ENCODE measurements around the gene RASSF8.

The RASSF8 gene

DNA sequence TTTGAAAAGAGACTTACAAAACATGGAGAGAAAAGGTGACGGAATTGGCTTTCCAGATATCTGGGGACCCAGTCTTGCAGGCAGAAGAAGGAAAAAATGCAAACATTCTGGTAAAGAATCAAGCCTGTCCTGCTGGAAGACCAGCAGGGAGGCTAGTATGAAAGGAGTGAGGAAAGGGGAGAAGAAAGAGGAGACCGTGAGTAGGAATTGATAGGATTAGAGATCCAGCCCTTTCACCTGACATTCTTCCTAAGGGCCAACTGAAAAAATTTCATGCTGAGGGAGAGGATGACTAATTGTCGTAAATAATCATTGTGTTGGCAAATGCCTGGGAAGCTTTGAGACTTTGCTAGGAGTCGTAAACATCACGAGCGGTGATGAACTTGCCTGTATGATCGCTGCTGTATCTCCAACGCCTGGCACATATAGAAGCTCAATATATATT is 154.2 kb downstream of the RASSF8 start:
- DNase-seq = peak; percentile 63

DNA sequence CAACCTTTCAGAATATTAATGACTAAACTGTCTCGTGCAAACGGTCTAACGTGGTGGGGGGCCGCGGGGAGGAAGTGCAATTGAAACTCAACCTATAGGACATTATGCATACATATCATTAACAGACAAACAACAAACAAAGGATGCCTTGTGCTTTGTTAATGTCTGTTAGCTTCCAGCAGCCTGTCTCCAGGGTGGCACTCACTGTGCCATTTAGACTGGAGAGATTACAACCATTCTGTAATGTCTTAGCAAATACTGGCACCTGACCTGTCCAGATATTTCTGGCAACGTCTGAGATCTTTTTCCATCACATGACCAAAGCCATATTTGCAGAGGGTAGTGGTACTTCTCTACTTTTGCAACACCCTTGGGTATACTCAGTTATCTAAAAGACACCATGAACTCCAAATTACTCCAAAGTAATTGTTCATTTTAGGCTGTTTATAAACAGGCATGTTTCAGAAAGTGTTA is 154.7 kb downstream of the RASSF8 start:
- DNase-seq = peak; percentile 64

DNA sequence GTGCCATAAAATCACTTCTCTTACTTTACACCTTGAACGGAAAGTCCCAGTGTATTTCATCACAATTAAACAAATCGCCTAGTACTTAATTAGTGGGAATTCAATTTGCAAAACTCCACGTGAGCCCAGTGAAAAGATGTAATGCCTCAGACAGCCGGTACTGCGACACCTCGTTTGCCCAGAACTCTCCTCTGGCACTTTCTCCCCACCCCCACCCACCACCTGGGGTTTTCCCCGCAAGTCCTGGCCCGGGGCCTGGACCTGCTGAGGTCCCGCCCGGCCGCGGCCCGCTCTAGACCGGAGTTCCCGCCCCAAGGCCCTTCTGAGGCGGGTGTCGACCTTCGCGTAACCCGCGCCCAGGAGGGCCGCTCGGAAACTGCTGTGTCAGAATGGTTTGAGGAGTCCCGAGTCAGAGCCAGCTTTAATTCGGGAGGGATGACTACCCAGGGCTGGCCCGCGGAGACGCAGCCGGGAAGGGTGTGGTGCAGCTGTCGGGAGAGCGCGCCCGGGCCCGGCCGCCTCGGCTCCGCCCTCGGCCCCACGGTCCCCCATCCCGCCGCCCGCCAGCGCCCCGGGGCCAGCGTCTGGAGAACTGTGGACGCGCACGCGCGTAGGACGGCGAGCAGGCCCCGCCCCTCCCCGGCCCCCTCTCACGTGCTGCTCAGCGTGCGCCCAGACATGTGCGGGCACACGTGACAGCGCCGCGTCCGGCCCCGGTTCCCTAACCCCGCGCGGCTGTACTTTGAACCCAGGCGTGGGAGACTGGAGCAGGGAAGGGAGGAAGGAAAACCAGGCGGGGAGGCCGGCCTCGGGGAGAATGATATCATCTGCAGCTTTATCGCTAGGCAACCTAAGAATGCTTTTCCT is 155.6 kb downstream of the RASSF8 start:
- DNase-seq = peak; percentile 97

DNA sequence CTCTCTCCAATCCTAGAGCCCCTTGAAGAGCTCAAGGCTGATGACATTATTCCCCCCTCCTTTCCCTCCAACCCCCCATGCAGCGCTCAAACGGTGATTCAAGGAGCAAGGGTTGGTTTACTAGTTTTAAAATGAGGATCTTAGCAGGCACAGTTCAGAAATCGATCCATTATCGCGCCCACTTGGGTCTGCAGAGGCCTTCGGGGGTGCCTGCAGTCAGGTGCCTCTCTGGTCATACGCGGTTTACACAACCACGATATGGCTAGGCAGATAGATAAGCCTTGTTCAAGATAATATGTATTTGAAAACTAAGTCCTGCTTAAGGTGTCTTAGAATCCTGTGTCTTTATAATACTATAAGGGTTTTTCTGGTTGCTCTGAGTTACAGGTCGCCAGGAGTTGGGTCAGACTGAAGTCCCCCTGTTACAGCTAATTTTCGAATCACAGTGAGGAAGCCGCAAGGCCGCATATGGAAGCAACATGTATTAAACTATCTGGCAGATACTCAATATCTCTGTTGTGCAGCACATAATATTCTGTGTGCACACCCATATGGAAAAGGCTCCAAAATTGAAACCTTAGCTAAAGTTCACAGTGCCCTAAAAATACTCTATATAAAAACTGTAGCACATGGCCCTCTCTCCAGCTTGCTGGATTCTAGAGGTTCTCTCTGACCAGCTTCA is 156.4 kb downstream of the RASSF8 start:
- DNase-seq = no peak

DNA sequence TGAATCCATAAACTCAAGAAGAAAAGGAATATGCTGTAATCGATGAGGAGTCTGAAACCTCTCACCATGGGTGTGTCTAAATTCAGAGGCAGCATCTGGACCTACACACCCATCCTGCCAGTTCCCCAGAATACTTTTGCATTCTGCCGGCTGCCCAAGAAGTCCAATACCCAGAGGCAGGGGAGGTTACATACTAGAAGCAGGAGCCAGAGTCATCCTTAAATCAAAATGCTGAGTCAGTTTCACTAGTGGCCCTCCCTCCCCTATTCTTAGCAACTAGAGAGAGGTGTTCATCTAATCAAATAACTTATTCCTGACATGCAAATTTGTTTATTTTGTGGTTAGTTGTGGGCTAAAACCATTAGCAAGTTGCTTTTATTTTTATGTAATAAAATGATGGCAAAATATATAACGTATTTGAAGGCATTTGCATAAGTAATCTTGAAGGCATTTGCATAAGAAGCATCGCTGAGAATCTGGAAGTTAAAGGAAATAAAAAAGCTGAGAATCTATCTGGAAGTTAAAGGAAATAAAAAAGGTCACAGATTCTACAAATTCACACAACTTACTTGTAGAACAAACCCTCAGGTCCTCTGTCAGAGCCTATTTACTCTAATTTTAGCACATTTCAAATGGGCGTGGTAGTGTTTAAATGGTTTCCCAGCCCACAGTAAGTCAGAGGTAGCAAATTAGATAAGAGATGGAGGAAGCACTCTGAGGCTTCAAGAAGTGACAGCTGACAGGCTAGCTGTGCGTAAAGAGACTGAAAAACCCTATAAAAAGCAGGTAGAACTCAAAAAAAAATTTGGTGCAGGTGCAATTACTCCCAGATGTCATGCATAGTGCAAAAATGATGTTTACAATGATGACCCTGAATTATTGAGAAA is 158.6 kb downstream of the RASSF8 start:
- no peak for DNase-seq

DNA sequence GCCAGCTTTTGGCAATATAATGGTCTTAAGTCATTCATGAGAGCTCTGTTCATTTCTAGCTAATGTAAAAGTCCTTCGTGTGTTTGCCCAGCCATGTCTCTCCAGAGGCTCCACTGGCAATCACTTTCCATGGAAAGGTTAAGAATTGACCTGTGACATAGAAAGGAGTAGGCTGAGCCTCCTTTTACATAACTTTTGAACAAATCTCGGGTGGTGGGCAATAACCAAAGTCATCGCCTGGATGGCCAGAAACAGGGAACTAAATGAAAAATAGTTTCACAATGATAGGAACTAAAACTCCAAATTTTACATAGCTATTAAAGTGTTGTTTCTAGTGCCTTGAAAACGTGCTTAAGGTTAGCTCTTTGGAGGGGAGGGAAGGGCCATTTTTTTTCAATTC is 159.8 kb downstream of the RASSF8 start:
- no peak for DNase-seq

DNA sequence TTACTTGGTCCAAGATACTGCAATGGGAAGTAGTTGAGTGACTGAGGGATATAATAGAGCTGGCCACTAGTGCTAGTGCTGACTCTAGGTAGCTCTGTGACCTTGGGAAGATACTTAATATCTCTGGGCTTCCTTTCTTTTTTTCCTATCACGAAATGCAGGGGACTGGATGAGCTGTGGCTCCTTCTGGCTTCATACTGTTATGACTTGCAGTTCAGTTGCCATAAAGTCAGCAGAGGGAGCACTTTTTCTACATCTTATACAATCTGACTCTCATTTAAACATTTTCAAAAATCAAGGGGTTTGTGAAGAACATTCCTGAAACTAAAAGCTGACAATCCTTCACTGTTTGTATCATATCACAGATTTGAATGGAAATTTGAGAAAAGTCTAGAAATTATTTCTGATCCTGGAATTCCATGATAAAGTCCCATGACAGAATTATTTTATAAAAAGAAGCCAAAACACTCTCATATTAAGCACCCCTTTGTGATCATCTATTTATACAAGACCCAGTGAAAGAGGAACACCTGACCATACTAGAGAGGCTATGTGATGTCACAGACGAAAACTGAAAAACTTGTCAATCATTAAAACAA is 161.0 kb downstream of the RASSF8 start:
- no peak for DNase-seq

DNA sequence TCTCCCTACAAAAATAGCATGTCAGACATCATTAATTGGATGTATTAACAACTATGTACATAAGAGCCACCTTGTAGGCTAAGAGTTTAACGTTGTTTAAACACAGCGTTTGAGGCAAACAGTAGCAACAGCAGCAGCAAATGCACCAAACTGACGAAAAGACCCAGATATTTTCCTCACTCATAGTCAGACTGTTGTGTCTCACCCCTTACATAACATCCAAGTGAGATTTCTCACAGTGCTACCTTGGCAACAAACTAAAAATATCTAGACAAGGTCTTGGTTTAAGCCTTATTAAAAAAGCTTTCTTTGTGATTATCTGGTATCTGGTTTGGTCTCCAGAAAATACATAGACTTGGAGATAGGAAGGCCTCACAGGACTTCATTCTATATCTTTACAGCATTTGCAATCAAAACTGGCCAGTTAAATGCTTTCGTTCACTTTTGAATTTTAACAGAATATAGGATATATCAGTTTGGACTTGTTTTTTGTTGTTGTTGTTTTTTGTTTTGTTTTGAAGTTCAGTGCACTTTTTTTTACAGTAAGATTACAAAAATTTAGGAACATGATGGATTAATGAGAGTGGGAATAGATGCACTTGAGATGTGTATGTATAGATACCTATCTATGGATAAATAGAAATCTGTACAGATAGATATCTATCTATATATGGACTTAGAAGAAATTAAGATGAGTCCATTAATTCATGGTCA is 162.2 kb downstream of the RASSF8 start:
- no peak for DNase-seq

DNA sequence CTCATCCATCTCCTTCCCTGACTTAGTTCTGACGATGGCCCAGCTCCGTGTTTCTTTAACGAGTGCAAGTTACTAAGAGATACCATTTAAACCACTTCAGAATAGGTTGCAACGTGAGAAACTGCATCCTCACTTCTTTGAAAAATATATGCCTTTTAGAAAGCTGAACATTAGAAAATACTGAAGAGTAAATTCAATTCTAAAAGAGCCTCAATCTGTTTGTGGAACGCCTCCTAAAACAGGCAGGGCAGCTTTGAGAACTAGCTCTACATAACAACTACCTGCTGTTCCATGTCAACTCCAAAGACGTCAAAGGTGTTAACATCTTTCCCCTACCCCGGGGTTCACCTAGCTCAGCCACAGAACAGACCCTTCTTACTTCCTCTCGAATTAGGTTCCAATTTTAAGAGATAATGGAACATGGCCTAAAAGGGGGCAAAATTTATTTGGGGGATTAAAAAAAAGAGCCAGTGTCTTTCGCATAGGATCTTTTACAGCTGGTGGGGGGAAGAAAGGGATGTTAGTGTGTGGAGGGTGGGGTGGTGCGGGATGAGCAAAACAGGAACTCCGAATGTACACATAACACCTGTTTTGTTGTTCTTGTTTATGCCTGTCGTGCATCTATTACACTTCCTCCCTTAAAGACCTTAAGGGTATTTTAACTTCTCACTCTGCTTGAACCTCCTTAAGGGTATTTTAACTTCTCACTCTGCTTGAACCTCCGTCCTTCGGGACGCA is 163.0 kb downstream of the RASSF8 start:
- no peak for DNase-seq

DNA sequence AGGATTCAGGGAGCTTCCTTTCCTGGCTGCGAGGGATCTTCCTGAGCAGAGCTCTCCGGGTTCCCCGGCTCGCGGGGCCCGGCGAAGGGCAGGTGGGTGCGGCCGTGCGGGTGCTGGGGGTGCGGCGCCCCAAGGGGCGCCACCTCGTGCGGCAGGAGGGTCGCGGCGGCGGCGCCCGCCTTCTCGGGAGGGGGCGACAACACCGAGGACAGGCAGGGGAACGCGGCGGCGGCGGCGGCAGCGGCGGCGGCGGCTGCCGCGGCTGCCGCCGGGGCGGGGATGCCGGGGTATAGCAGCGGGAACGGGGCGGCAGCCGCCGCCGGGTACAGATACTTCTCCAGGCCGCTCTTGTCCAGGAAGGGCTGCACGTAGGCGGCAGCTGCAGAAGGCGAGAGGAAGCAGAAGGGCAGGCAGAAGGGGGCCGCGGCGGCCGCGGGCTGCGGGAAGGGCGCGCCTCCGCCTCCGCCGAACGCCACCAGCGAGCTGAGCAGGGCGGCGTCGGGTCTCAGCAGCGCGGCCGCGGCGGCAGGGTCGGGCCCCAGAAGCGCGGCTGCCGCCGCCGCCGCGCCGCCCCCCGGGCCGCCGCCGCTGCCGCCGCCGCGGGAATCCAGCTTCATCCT is 163.7 kb downstream of the RASSF8 start:
- peak; percentile 74 for DNase-seq

DNA sequence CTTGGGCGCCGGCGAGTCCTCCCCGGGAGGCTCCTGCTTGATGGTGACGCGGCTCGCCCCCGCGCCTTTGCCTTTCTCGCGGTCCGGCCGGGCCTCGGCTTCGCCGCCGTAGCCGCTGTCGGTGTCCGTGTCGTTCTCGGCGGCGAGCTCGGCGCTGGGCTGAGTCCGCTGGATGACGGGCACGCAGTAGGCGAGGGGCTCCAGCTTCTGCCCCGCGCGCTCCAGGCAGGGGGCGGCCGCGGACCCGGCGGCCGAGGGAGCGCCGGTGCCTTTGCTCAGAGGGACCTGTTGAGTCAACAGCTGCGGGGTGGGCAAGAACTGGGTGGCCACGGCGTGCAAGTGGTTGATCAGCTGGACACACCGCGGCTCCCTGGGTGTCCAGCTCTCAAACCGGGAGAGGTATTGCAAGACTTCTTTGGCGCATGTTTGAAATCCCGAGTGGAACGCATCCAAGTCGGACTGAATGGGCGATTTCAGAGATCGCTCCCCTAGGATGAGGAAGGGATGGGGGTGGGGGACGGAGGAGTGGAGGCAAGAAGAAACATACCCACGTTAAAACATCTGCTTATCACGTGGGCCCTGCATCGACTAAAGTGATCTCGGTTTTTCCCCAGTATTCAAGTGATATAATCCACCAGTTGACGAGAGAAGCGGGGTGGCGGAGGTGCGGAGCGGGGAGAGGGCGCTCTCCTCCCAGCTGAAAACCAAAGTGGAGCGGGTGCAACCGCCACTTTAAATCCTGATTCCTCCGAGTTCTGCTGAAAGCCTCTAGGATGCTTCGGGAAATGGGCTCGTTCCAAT is 164.4 kb downstream of the RASSF8 start:
- peak; percentile 88 for DNase-seq

DNA sequence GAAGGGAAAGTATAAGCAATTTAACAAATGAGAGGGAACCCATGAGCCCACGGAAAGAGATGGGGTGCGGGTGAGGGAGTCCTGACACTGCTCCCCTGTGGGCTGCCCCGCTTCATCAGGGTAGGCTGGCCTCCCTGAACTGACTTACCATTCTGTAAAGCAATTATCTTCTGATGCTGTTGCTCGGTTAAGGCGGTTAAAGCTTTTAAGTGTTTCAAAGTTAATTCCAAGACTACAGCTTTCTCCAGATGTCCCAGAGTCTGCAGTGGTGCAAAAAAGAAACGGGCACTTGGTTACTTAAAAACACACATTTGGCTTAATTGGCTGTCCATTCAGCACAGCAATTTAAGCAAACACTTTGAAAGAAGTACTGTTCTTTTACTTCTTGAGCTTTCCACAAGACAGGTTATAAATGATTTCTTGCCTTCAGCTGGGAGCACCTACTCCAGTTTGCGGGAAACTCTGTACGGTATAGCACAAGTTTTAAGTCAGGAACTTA is 165.0 kb downstream of the RASSF8 start:
- no peak for DNase-seq

DNA sequence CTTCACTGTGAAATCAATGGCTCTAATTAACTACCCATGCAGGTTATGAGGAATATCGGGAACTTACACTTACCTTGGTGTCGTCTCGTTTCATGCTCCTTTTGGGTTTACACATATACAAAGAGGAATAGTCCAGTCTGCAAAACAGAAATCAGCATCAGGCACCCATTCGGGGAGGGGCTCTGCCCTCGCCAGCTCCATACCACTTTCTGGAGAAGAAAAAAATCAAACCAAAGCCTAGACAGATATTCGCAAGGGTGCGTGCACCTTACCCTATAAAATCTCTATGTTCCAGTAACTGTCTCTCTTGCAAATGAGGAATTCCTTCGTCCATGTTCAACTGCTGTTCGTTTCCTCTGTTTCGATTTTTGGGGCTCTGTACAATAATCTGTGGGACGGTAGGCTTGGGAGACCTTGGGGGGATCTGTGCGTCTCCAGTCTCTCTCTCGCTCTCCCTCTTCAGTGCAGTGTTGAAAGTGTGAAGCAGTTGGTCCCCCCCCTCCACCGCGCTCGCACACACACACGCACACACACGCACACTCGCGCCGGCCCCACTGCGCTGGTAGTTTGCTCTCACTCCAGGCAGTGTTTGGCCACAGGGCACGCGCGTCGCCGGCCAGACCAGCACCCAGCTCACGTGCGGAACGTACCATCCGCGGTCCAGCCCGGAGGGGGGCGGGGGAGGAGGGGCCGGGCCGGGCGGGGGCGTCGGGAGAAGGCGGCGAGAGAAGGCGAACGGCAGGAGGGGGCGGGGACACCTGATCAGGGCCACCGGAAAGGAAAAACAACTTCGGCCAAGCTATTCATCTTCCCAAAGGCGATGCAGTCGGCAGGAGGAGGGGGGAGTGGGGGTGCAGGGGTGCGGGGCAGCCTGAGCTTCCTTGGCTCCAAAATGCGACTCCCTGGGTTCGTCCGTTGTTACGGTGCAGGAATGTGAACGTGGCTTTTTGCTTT is 166.2 kb downstream of the RASSF8 start, which contains the start of gene BHLHE41:
Gene BHLHE41 (minus strand): TSS at position 592 of the 954 bp plus-strand sequence. CDS start 258 bp downstream, at position 334.
- peak; percentile 78 for DNase-seq

DNA sequence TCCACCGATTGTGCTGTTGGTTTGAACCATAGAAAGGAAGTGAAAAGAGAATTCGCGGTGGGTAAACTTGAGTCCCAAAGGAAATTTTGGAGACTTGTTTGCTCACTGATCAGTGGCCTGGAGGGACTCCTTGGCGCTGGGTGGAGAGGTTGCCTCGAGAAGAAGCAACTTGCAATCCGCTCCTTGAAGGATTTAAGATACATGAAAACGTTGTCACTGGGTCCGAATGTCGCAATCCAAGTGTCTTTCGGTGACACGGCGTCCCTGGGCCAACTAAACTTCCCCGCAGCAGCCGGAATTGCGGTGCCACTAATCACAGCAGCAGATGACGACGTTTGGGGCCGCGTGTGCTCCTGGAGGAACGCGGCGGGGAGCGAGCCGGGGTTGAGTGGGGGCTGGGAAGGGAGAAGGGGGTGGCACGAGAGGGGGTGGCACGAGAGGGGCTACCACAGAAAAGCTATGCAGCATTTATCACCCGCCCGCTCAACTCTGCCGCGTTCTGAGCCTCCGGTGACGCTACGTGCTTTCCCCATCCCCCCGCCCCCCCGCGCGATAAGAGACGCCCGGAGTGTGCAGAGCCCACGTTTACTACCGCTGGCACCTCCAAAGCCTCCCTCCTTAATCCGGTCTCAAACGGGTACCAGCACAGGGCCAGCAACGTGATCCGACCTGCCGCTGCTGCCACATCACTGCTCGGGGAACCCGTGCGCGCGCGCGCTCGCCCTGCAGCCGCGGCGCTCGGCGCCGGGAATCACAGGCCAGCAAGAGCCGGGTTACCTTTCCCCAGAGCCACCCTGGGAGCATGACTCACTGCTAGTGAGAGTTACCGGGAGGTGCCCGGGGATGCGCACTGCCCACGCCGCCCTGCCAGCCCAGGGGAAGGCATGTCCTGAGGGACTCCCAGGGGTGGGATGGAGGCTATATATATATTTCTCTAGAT is 167.2 kb downstream of the RASSF8 start:
- DNase-seq = peak; percentile 95

DNA sequence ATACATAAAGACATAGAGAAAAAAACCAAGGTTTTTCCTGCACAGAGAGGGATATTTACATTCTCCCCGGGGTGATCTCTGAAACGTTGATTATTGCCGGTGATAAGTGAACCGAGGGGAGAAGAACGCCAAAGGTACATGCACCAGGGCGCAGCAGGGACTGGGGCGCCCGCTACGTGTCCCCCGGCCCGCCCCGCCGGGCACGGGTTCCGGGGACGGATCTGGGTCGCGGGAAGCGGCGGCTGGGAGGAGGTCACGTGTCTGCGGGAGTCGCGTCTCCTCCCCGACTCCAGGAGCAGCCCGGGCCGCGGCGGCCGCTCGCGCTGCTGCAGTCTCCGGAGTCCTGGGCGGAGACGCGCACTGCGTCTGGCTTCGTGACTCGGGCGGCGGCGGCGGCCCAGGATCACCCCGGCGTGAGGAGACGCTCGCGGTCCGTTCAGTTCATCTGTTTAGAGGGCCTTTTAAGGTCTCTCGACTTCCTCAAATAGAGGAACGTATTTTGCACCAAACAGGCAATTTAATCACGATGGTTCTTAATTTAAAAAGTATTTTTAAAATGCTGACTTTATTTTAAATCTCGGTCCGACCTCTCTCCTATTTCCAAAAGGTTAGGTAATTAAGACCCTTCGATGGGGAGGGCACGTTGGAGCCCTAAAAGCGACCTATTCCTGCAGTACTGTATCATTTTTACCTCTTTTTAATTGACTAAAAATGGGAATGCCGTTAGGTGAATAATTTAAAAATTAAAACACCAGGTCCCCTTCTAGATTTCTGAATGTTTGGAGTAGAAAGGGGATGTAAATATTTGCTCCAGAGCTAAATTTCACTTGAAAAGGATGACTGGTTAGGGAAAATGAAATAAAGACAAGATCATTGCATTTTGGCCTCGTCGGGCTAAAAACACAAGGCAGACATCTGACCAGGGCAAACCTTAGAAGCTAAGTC is 168.1 kb downstream of the RASSF8 start:
- DNase-seq = peak; percentile 95

DNA sequence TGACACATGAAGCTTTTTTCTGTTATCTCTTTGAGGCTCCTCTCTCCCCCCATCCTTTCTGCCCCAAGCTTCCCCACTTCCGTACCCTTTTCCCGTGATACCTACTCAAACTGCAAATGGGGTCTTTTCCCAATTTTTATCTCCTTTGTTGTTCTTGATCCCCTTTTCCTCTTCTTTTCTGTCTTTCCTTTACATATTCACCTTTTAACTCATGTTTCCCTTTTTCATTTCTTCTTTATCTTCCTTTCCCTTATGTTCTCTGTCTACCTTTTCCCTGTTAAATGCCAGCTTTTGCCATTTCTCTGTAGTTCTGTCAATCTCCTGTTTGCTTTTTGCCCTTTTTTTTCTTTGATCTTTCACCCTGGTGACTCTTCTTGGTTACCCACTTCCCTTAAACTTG is 168.9 kb downstream of the RASSF8 start:
- DNase-seq = no peak
